Hematopoietic multipotent progenitor cell (in vitro differentiated cells): ENCODE data around the gene PIEZO1. TPM values are rescaled to one million over a fixed set of nuclear protein-coding genes. Genes with fewer than 3 reads are reported as not detected.
"Not testable (repeated sequence)": the region's sequence is repeated elsewhere in the genome, so short reads cannot be mapped to it uniquely, and the experiment has no call there.

Source experiments
- DNase-seq, 3 donors: peaks; one replicate each; pipeline ENCODE4 v3.0.0-alpha.2; 2011 to 2015; ENCODE audit warnings: low read depth in 2 of 3, low spot score in 2 of 3
- total RNA-seq: library from RNA; depleted of rRNA; stranded (reverse); fragments of >200 nt; gene quantifications from one replicate; pipeline ENCODE4 v1.2.3, GENCODE V29; 2012

PIEZO1 gene
- total RNA-seq, 1 donor, result 394 TPM

GRCh38 chr16:88677721-88678120 lies 107.3 kb downstream of the PIEZO1 start:
- no peak for DNase-seq

- no peak for DNase-seq
Measured at GRCh38 chr16:88676502-88677242, 108.3 kb downstream of the PIEZO1 start.

GRCh38 chr16:88673716-88674379 lies 111.2 kb downstream of the PIEZO1 start:
- DNase-seq, result no peak

GRCh38 chr16:88672776-88673175 lies 112.2 kb downstream of the PIEZO1 start:
- no peak for DNase-seq

- DNase-seq, result no peak
Measured at GRCh38 chr16:88671806-88672205, 113.2 kb downstream of the PIEZO1 start.

GRCh38 chr16:88669980-88670379 lies 115.0 kb downstream of the PIEZO1 start:
- no peak for DNase-seq

GRCh38 chr16:88669493-88669892 lies 115.5 kb downstream of the PIEZO1 start:
- DNase-seq, result not testable (repeated sequence)

GRCh38 chr16:88667461-88667860 lies 117.6 kb downstream of the PIEZO1 start:
- DNase-seq, result no peak

GRCh38 chr16:88665570-88665969 lies 119.5 kb downstream of the PIEZO1 start:
- no peak for DNase-seq

Other genes starting within 250 kb of the PIEZO1 start
- gene ZC3H18, start 214.8 kb downstream of the PIEZO1 start, total RNA-seq, result 13.5 TPM
- under 0.01 TPM for gene IL17C, start 146.6 kb downstream of the PIEZO1 start, total RNA-seq
- gene CYBA, start 134.2 kb downstream of the PIEZO1 start, total RNA-seq, result 325 TPM
- 38.2 TPM for gene MVD, start 122.1 kb downstream of the PIEZO1 start, total RNA-seq
- gene SNAI3, start 98.7 kb downstream of the PIEZO1 start, total RNA-seq, result 6.7 TPM
- gene RNF166, start 78.8 kb downstream of the PIEZO1 start, total RNA-seq, result 42.5 TPM
- gene CTU2, start 78.7 kb downstream of the PIEZO1 start, total RNA-seq, result 7.5 TPM
- gene CDT1, start 18.6 kb upstream of the PIEZO1 start, total RNA-seq, result 69.7 TPM
- 95.9 TPM for gene APRT, start 26.7 kb upstream of the PIEZO1 start, total RNA-seq
- 20.5 TPM for gene GALNS, start 71.7 kb upstream of the PIEZO1 start, total RNA-seq
- gene TRAPPC2L, start 71.9 kb upstream of the PIEZO1 start, total RNA-seq, result 42.3 TPM
- 0.54 TPM for gene PABPN1L, start 81.4 kb upstream of the PIEZO1 start, total RNA-seq
- 32.0 TPM for gene CBFA2T3, start 192.0 kb upstream of the PIEZO1 start, total RNA-seq